GM15510 (cell line): ENCODE measurements around the gene OTUD1.

Source experiments
- POLR2A ChIP-seq: IDR thresholded peaks from 3 replicates; pipeline ENCODE4 v1.6.1; 2011; ENCODE audit warnings: borderline replicate concordance; ENCODE audit not compliant: insufficient read length; ENCODE audit errors: extremely low read depth

Gene OTUD1

GRCh38 chr10:23414658-23415057 is 24.2 kb upstream of the OTUD1 start:
- no peak for TF ChIP-seq POLR2A

GRCh38 chr10:23417254-23417653 is 21.6 kb upstream of the OTUD1 start:
- no peak for TF ChIP-seq POLR2A

DNA sequence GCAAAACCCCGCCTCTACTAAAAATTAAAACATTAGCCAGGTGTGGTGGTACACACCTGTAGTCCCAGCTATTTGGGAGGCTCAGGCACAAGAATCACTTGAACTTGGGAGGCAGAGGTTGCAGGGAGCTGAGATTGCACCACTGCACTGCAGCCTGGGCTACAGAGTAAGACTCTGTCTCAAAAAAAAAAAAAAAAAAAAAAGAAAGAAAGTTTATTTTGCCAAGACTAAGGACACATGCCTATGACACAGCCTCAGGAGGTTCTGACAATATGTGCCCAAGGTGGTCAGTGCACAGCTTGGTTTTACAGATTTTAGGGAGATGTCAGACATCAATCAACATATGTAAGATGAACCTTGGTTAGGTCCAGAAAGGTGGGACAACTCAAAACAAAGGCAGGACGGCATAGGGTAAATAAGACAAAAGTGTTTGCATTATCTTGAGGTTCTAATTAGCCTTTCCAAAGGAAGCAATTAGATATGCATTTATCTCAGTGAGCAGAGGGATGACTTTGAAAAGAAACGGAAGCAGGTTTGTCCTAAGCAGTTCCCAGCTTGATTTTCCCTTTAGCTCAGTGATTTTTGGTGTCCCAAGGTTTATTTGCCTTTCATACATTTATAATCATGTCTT is 20.7 kb upstream of the OTUD1 start:
- TF ChIP-seq POLR2A = no peak

GRCh38 chr10:23419201-23419600 is 19.7 kb upstream of the OTUD1 start:
- TF ChIP-seq POLR2A = no peak

GRCh38 chr10:23419655-23420329 is 19.1 kb upstream of the OTUD1 start:
- no peak for TF ChIP-seq POLR2A

GRCh38 chr10:23421397-23421796 is 17.5 kb upstream of the OTUD1 start:
- TF ChIP-seq POLR2A = no peak

GRCh38 chr10:23422003-23422411 is 16.9 kb upstream of the OTUD1 start:
- no peak for TF ChIP-seq POLR2A

DNA sequence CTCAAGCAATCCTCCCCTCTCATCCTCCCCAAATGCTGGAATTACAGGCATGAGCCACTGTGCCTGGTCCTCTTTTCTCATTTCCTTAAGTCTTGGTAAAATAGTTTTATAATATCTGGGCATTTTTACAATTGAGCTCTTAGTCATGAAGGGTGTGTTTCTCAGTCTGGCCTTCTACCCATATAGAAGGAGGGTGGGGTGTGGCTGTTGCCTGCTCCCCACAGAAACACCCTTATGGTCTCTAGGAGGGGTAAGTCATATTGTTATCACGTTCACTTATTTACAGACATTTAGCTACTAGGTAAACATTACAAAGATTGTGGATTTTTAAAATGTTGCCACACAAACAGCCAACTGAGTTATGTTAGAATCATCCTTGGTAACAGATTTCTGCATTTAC is 6.7 kb upstream of the OTUD1 start:
- no peak for TF ChIP-seq POLR2A

DNA sequence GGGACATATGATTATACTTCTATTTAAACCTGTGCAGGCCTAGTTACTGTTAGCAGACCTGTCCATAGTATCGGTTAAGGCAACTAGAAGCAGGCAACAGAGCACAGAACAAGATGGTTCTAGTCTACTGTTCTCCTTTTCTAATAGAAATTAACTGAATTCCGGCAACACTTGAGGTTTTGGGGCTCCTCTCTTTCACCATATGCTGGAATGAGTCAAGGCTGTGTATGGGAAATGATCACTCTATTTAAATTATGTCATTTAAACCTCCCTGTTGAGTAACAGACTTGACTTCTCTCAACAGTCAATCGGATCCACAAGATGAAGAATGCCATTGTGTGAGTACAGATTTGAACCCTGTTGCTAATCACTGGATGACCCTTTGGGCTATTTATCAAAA is 6.2 kb upstream of the OTUD1 start:
- no peak for TF ChIP-seq POLR2A

- no peak for TF ChIP-seq POLR2A
Observed at GRCh38 chr10:23433701-23434100, 5.2 kb upstream of the OTUD1 start.

DNA sequence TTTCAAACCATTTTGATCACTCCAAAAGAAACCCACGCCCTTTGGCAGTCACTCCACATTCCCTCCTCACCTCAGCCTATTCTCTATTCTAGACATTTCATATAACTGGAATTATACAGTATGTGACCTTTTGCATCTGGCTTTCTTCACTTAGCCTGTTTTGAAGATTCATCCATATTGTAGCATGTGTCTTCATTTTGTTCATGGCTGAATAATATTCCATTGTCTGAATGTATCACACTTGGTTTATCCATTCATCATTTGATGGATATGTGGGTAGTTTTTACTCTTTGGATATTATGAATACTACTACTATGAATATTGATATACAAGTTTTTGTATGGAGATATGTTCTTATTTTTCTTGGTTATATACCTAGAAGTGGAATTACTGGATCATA is 3.5 kb upstream of the OTUD1 start:
- no peak for TF ChIP-seq POLR2A

GRCh38 chr10:23436983-23437382 is 1.9 kb upstream of the OTUD1 start:
- no peak for TF ChIP-seq POLR2A

DNA sequence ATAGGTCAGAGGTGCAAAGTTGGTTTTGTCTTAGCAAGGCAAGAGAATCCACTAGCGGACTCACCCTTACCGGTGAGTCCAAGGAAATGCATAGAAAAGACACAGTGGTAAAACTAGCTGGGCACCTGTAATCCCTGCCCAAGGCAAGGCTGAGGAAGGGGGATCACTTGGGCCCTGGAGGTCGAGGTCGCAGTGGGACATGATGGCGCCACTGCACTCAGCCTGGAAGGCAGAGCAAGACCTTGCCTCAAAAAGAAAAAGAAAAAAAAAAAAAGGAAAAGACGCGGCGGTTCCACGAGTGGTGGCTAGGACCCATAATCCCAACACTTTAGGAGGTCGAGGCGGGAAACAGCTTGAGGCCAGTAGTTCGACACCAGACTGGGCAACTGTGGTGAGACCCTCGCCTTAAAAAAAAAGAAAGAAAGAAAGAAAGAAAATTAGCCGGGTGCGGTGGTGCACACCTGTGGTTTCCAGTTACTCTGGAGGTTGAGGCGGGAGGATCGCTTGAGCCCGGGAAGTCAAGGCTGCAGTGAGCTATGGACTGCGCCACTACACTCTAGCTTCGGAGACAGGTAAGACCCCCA is 820 bp upstream of the OTUD1 start:
- TF ChIP-seq POLR2A = no peak

GRCh38 chr10:23439452-23439960 is 631 bp downstream of the OTUD1 start:
- no peak for TF ChIP-seq POLR2A

GRCh38 chr10:23439961-23440889 is 1.4 kb downstream of the OTUD1 start:
- TF ChIP-seq POLR2A = no peak
